ENCODE measurements around the gene GSDME.

- TF ChIP-seq CTCF (IDR thresholded peaks at IDR 0.05; ENCODE audit: poor library complexity) (no peak), EZH2 (IDR thresholded peaks at IDR 0.05; ENCODE audit: borderline replicate concordance) (no peak)
These were observed 34.1 kb downstream of the GSDME start for GRCh38 chr7:24723178-24723530.
